GM19240 (cell line): Measurements from ENCODE around the gene CCDC191.

ENCODE experiments used
- DNase-seq: peaks from one replicate; pipeline ENCODE4 v3.0.0; 2011; ENCODE audit warnings: low spot score; ENCODE audit not compliant: insufficient read length

The CCDC191 gene

GRCh38 chr3:113963879-113964278, 92.4 kb downstream of the CCDC191 start:
- no peak for DNase-seq

- DNase-seq = no peak
Measured at GRCh38 chr3:113954091-113954685, 102.1 kb downstream of the CCDC191 start.

DNA sequence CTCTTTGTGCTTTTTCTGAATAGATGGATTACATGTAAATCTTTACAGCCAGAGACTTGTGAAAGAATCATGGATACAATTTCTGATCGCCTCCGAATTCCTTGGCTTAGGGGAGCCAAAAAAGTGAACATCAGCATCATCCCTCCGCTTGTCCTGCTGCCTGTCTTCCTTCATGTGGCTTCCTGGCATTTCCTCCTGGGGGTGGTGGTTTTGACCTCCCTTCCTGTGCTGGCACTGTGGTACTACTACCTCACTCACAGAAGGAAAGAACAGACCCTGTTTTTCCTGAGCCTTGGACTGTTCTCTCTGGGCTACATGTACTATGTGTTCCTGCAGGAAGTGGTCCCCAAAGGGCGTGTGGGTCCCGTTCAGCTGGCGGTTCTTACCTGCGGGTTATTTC, 102.6 kb downstream of the CCDC191 start:
- no peak for DNase-seq

DNA sequence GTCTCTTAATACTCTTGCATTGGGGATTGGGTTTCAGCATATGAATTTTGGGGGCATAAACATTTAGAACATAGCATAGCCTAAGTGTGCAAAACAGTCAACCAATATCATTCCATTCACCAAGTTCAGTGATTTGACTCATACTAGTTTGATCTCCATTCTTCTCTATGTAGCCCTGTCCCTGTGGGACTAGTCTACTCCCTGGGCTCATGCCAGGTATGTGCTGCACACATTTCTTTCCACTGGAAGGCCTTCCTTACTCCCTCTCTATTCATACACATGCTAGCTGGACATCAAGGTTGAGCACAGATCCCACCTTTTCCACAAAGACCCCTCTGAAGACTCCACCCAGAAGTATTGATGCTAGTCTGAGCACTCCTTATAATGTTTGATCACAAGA, 103.4 kb downstream of the CCDC191 start:
- no peak for DNase-seq

DNA sequence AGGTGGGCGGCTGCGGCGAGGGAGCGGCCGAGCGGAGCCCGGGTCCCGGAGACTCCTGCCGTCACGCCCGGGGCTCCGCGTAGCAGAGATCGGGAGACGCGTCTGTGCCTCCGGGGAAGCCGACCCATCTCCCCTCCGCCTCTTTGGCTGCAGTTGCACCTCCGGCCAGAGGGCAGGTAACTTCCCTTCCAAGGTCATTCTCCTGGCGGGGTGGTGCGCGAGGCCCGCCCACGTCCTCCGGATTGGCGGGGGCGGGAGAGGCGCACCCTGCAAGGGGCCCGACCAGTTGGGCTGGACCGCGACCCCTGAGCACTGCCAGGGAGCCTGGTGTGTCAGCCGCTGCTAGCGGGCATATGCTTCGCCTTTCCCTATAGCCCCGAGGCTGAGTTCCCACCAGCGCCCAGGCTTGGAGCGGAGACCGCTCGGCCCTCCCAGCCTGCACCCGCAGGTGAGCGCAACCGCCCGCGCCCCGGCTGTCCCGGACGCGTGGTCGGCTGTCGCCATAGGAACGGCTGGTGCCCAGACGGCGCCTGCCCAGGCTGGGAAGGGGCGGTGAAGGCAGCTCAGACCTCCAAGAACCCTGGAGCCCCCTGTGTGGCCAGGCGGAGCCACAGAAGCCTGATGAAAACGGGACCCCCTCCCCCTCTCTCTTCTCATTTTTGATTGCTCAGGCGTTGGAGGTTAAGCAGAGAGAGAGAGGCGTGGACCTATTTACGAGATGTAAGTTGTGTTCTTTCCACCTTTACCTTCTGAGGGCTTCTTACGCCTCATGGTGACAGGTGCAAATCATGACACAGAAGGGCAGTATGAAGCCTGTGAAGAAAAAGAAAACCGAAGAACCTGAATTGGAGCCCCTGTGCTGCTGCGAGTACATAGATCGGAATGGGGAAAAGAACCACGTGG, 108.1 kb downstream of the CCDC191 start:
- DNase-seq = peak; percentile 22

GRCh38 chr3:113947372-113948014, 108.8 kb downstream of the CCDC191 start, which contains the start of gene ZDHHC23:
TSS of gene ZDHHC23 (plus strand) at chr3:113948013. CDS start at chr3:113948803, 790 bp downstream.
- DNase-seq = peak; percentile 29

- DNase-seq = no peak
Measured at GRCh38 chr3:113946831-113947230, 109.5 kb downstream of the CCDC191 start.

- DNase-seq = no peak
Measured at GRCh38 chr3:113927556-113927955, 128.8 kb downstream of the CCDC191 start.

DNA sequence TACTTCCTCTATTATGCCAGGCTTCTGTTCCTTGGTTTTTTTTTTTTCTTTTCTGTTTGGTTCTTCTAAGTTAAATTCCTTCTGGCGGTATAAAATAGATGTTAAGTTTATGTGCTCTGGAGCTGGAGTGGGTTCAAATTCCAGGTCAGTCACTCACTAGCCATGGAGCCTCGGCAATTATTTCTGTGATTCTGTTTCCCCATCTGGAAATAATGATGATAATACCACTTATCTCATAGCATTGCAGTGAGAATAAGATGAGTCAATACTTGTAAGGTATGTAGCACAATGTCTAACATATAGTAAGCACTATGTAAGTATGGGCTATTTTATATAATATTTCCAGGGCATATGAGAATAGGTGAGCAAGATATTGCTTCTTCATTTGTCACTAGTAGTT, 141.7 kb downstream of the CCDC191 start:
- no peak for DNase-seq
